ENCODE measurements around the gene NDUFAF8.

GRCh38 chr17:81282141-81282540 is 43.0 kb downstream of the NDUFAF8 start:
- TF ChIP-seq EZH2 (IDR thresholded peaks at IDR 0.05), result no peak
- TF ChIP-seq CTCF (IDR thresholded peaks at IDR 0.05 in 2 of 3, conservative IDR thresholded peaks at IDR 0.05 in 1 of 3; ENCODE audit: borderline replicate concordance in 1 of 3, insufficient read depth in 1 of 3, low read depth in 2 of 3, low read length in 2 of 3), result no peak

All from HCT116 (cell line).